Lung (tissue), 12 donors: ENCODE data around the gene THAP12. TPM values are rescaled to one million over a fixed set of nuclear protein-coding genes. Genes with fewer than 3 reads are reported as not detected.
A peak's percentile ranks its signal among the peaks of the same experiment; 100 is the strongest.

Experiments
- ATAC-seq: fragments of 200-7000 bp; cut with Tn5 transposase; one replicate; pipeline ENCODE4 v1.9.1; 2020; ENCODE audit warnings: moderate number of reproducible peaks; ENCODE audit not compliant: insufficient read depth, low FRiP score
- DNase-seq, 3 donors: peaks; one replicate each; pipeline ENCODE4 v3.0.0-alpha.2; 2013 to 2017
- H3K27ac ChIP-seq, 2 donors: one replicate each; pipeline ENCODE4 v1.5.1; 2013; ENCODE audit warnings: mild to moderate bottlenecking in 2 of 2, moderate library complexity in 2 of 2, control low read depth in 1 of 2, inconsistent platforms in 1 of 2, low read depth in 1 of 2, low read length in 1 of 2
- H3K27me3 ChIP-seq, 3 donors: one replicate each; pipeline ENCODE4 v1.5.1; 2013; ENCODE audit warnings: low read length in 2 of 3; ENCODE audit not compliant: control insufficient read depth in 3 of 3, insufficient read depth in 3 of 3
- H3K36me3 ChIP-seq, 4 donors: one replicate each; pipeline ENCODE4 v1.5.1; 2013; ENCODE audit warnings: low read length in 4 of 4, mild to moderate bottlenecking in 1 of 4, moderate library complexity in 1 of 4; ENCODE audit not compliant: control insufficient read depth in 4 of 4, insufficient read depth in 4 of 4
- H3K4me1 ChIP-seq, 5 donors: one replicate each; pipeline ENCODE4 v1.5.1; 2013; ENCODE audit warnings: low read length in 5 of 5, mild to moderate bottlenecking in 2 of 5, moderate library complexity in 1 of 5; ENCODE audit not compliant: control insufficient read depth in 5 of 5, insufficient read depth in 5 of 5
- H3K4me3 ChIP-seq: one replicate; pipeline ENCODE4 v1.5.1; 2013; ENCODE audit warnings: mild to moderate bottlenecking, control low read depth, moderate library complexity
- H3K9ac ChIP-seq, 2 donors: one replicate each; pipeline ENCODE4 v1.5.1; 2013; ENCODE audit warnings: low read length in 2 of 2, control low read depth in 1 of 2; ENCODE audit not compliant: insufficient read depth in 1 of 2
- H3K9me3 ChIP-seq, 4 donors: one replicate each; pipeline ENCODE4 v1.5.1; 2013; ENCODE audit warnings: low read length in 3 of 4, mild to moderate bottlenecking in 1 of 4, moderate library complexity in 1 of 4; ENCODE audit not compliant: control insufficient read depth in 4 of 4, insufficient read depth in 3 of 4
- CTCF ChIP-seq: IDR thresholded peaks from 2 replicates; pipeline ENCODE4 v1.5.1; 2012; ENCODE audit warnings: mild to moderate bottlenecking; ENCODE audit errors: control extremely low read depth, extremely low read depth
- WGBS, 2 donors: extraction: QIAGEN DNeasy Blood & Tissue Kit; methylation state at CpG; one replicate each; pipeline ENCODE4 v1.1.7; 2013; 5-methylcytosine and 5-hydroxymethylcytosine counted together
- polyA plus RNA-seq, 2 donors: library from polyadenylated mRNA; stranded (reverse); fragments of 200-250 nt; gene quantifications; one replicate each; pipeline ENCODE4 v1.2.1, GENCODE V29; 2013
- total RNA-seq, 2 donors: library from RNA; depleted of rRNA in 1 of 2; stranded (reverse); fragments of >200 nt in 1 of 2; gene quantifications; one replicate each; pipeline ENCODE4 v1.2.1, GENCODE V29; 2014 to 2021
- donor health status: control.
- donor health status: control.
- donor health status: Bipolar disorder and iron deficiency.
- donor health status: healthy.
- donor health status: DM: yes; HTN: yes; CAD: no.

Gene THAP12
- total and polyA plus RNA-seq, 4 donors, result 18.5 to 43.4 (median 28.4) TPM

DNA sequence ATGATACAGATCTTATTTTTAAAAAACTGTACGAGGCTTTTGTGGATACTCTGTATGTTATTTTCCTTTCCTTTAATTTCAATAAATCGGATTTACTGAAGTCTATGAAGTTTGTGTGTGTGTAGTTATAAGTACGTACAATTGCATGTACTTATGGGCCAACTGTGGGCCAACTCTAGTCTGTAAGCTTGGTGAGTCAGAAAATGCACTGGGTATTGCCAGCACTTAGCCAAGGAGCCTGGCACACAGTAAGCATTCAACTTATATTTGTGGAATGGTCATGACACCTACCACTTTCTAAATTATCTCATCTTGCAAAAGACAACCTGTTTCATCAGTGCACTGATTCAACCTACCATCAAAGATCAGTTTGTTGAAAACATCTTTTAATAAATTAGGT lies 32.6 kb downstream of the THAP12 start:
- H3K4me3 ChIP-seq, result no peak overlapping the region
- no peaks in the 10 kb centered on the region for H3K9me3 ChIP-seq
- no peak for DNase-seq
- no peak for TF ChIP-seq CTCF
- H3K9ac ChIP-seq, result no peak overlapping the region
- peaks cover 2 to 10% (median 5%) of the 10 kb centered on the region in 4 donors for H3K36me3 ChIP-seq
- no peak overlapping the region for H3K27ac ChIP-seq
- WGBS, 2 donors, result 69 to 92% methylated on average over 3 of the region's 3 CpGs
- no peak for ATAC-seq
- no peaks in the 10 kb centered on the region for H3K27me3 ChIP-seq
- peaks cover 0 to 13% (median 0%) of the 10 kb centered on the region in 5 donors for H3K4me1 ChIP-seq

DNA sequence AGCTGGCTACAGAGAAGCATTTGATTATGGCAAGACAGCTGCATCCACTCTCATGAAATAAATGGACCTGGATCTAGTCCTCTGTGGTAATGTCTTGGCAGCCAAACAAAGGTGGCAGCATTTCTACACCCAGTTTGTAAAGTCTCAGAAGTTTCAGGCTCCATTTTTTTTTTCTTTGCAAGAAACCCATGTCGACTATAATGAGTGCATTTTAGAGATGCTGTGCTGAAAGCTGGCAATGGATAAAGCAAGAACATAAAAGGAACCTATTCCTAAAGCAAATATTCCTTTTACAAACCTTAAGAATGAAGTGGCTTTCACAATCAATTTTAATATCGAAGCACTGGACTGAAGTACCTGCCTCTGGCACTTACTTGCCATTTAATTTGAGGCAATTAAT lies 33.5 kb downstream of the THAP12 start:
- TF ChIP-seq CTCF, result no peak
- H3K36me3 ChIP-seq, result peaks cover 0 to 8% (median 2%) of the 10 kb centered on the region in 4 donors
- H3K4me1 ChIP-seq, result peaks cover 0 to 13% (median 0%) of the 10 kb centered on the region in 5 donors
- no peaks in the 10 kb centered on the region for H3K27me3 ChIP-seq
- DNase-seq (peak; percentile 40 to 83 (median 69)), ATAC-seq (no peak)
- H3K4me3 ChIP-seq, result no peak overlapping the region
- peak overlapping the region in 1 of 2 donors; percentile 40 for H3K9ac ChIP-seq
- no peaks in the 10 kb centered on the region for H3K9me3 ChIP-seq
- WGBS, 2 donors, result 53 to 55% methylated on average over 2 of the region's 2 CpGs
- no peak overlapping the region for H3K27ac ChIP-seq

GRCh38 chr11:76339221-76339620 lies 41.7 kb downstream of the THAP12 start:
- no peak overlapping the region for H3K4me3 ChIP-seq
- ATAC-seq (peak; percentile 50), DNase-seq (peak; percentile 40 to 73 (median 53))
- WGBS, 2 donors, result 9 to 22% methylated on average over 6 of the region's 6 CpGs
- peaks cover 0 to 4% (median 0%) of the 10 kb centered on the region in 5 donors for H3K4me1 ChIP-seq
- H3K36me3 ChIP-seq, result no peaks in the 10 kb centered on the region
- H3K27ac ChIP-seq, result peak overlapping the region in 1 of 2 donors; percentile 35
- peaks cover 0 to 5% (median 2%) of the 10 kb centered on the region in 4 donors for H3K9me3 ChIP-seq
- H3K9ac ChIP-seq, result no peak overlapping the region
- no peak for TF ChIP-seq CTCF
- no peaks in the 10 kb centered on the region for H3K27me3 ChIP-seq

GRCh38 chr11:76337923-76338322 lies 43.0 kb downstream of the THAP12 start:
- no peak for ATAC-seq

More at GRCh38 chr11:76337923-76338322, 43.0 kb downstream of the THAP12 start:
- Histone ChIP-seq H3K4me1 (peaks cover 0 to 4% (median 0%) of the 10 kb centered on the region in 5 donors), H3K27me3 (no peaks in the 10 kb centered on the region), H3K4me3 (no peak overlapping the region), H3K27ac (no peak overlapping the region), H3K36me3 (no peaks in the 10 kb centered on the region), H3K9me3 (peaks cover 0 to 5% (median 2%) of the 10 kb centered on the region in 4 donors), H3K9ac (no peak overlapping the region)
- no peak for TF ChIP-seq CTCF
- DNase-seq, result no peak
- WGBS, 2 donors, result 78 to 87% methylated on average over 4 of the region's 4 CpGs
